NT2/D1 (cell line): Measurements from ENCODE around the gene YIPF6.
"Not testable (repeated sequence)": the region's sequence is repeated elsewhere in the genome, so short reads cannot be mapped to it uniquely, and the experiment has no call there.

Experiments
- SUZ12 ChIP-seq: IDR thresholded peaks from 2 replicates; pipeline ENCODE4 v1.6.1; 2011; ENCODE audit not compliant: insufficient read length, insufficient read depth; ENCODE audit errors: extremely low read depth
- YY1 ChIP-seq: IDR thresholded peaks from 2 replicates; pipeline ENCODE4 v1.6.1; 2011; ENCODE audit not compliant: insufficient read length, insufficient read depth
- ZNF274 ChIP-seq: IDR thresholded peaks from 2 replicates; pipeline ENCODE4 v1.6.1; 2011; ENCODE audit warnings: mild to moderate bottlenecking, low read depth, low read length

DNA sequence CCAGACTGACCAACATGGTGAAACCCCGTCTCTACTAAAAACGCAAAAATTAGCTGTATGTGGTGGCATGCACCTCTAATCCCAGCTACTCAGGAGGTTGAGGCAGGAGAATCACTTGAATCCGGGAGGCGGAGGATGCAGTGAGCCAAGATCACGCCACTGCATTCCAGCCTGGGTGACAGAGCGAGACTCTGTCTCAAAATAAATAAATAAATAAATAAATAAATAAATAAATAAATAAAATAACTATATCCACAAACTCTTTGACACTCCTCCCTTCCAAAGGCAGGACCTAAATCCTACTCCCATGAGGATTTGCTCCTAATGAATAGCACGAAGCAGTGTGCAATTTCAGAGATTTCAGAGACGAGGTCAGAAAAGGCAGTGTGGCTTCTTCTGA lies 58.3 kb downstream of the YIPF6 start:
- not testable (repeated sequence) for TF ChIP-seq YY1, ZNF274, SUZ12
